ENCODE data around the gene PIGU. TPM values are rescaled to one million over a fixed set of nuclear protein-coding genes. Genes with fewer than 3 reads are reported as not detected.

The PIGU gene
- total and polyA plus RNA-seq, 2 of the 13 experiments (the other 11 are each of a cell fraction or from before 2014, with no cell fraction given) = 45.5 to 231 TPM

- TF ChIP-seq USF2 (IDR thresholded peaks at IDR 0.05; ENCODE audit: low read depth, low read length) (no peak), USF2 (CRISPR knock-in tag; IDR thresholded peaks at IDR 0.05; ENCODE audit: borderline replicate concordance) (0 out of 2 replicates have a peak, but pooled peaks have one; percentile 27), ZSCAN20 (CRISPR knock-in tag; IDR thresholded peaks at IDR 0.05; ENCODE audit: borderline replicate concordance) (0 out of 2 replicates have a peak, but pooled peaks have one; percentile 71), NRL (CRISPR knock-in tag; IDR thresholded peaks at IDR 0.05; ENCODE audit: borderline replicate concordance) (peak; percentile 85; the same call in 1 of the 2 replicates), ATM (IDR thresholded peaks at IDR 0.05; ENCODE audit: borderline replicate concordance) (no peak), ZNF746 (CRISPR knock-in tag; IDR thresholded peaks at IDR 0.05) (peak; percentile 36; the same call in 1 of the 2 replicates), ZNF142 (CRISPR knock-in tag; IDR thresholded peaks at IDR 0.05) (peak; percentile 57), ZFY (CRISPR knock-in tag; IDR thresholded peaks at IDR 0.05) (peak; percentile 46; the same call in 1 of the 2 replicates), SIN3A (IDR thresholded peaks at IDR 0.05; ENCODE audit: borderline replicate concordance, low read depth, low read length) (peak; percentile 50; the same call in 1 of the 2 replicates), CBX1 (IDR thresholded peaks at IDR 0.05; ENCODE audit: low read depth) (no peak), HOXA3 (CRISPR knock-in tag; IDR thresholded peaks at IDR 0.05) (peak; percentile 67), SOX13 (IDR thresholded peaks at IDR 0.05) (0 out of 2 replicates have a peak, but pooled peaks have one; percentile 24), SOX13 (CRISPR knock-in tag; conservative IDR thresholded peaks at IDR 0.05 in 1 of 2, IDR thresholded peaks at IDR 0.05 in 1 of 2) (peak in 1 of 2 experiments; percentile 67; a peak in 2 of 4 replicates), MTF2 (CRISPR knock-in tag; IDR thresholded peaks at IDR 0.05; ENCODE audit: borderline replicate concordance) (no peak), ZNF337 (CRISPR knock-in tag; IDR thresholded peaks at IDR 0.05; ENCODE audit: borderline replicate concordance, low read depth) (peak; percentile 53; the same call in 1 of the 2 replicates), REST (IDR thresholded peaks at IDR 0.05; ENCODE audit: borderline replicate concordance in 1 of 2, low read depth in 1 of 2, low read length in 2 of 2) (0 out of 4 replicates have a peak, but pooled peaks of 1 of the 2 experiments have one; percentile 46)
Measured at GRCh38 chr20:34706912-34707784, 30.3 kb upstream of the PIGU start (continued).
